Measurements from ENCODE around the gene DLGAP1.

The DLGAP1 gene

DNA sequence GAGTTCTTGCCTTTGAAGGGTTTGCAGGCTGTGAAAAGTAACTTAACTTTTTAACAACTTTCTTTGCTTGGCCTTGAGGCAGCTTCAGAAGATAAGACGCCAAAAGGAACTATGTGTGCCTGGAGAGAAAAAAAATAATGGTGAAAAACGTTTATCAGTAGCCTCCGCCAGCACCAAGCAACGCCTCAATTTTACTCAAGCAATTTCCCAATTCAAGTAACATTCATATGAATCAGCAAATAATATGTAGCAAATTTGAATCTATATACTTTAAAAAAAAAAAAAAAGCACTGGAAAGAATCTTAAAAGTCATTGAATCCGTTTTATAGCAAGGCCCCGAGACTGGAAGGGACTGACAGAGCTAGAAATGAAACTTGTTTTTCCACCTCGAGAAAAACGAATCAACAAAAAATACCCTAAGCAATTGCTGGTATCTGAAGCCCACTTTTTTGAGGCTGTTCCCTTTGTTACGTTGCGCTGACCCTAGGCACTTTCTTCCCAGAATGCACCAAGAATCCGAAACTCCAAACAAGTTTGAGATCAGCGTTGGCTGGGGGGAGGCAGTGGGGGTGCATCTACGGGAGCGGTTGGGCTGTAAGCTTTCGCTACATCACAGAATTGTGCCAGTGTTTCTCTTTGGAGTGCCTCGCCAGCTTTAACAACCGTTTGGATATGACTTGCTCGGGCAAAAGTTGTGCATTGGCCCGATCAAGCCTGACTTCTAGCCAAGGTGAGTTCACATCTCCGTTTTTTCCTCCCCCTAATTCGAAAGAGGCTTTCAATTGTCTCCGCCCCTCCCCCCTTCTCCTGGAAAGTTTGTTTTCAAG, 1007.8 kb downstream of the DLGAP1 start:
- Histone ChIP-seq H3K27me3 (peaks cover 6% of the 10 kb centered on the region), H3K36me3 (no peaks in the 10 kb centered on the region), H3K9me3 (no peaks in the 10 kb centered on the region), H3K4me1 (no peaks in the 10 kb centered on the region), H3K4me3 (ENCODE audit: low read depth, low read length) (peak overlapping the region; percentile 64)
- no peak for DNase-seq
- TF ChIP-seq, protein P1, sequence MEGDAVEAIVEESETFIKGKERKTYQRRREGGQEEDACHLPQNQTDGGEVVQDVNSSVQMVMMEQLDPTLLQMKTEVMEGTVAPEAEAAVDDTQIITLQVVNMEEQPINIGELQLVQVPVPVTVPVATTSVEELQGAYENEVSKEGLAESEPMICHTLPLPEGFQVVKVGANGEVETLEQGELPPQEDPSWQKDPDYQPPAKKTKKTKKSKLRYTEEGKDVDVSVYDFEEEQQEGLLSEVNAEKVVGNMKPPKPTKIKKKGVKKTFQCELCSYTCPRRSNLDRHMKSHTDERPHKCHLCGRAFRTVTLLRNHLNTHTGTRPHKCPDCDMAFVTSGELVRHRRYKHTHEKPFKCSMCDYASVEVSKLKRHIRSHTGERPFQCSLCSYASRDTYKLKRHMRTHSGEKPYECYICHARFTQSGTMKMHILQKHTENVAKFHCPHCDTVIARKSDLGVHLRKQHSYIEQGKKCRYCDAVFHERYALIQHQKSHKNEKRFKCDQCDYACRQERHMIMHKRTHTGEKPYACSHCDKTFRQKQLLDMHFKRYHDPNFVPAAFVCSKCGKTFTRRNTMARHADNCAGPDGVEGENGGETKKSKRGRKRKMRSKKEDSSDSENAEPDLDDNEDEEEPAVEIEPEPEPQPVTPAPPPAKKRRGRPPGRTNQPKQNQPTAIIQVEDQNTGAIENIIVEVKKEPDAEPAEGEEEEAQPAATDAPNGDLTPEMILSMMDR (IDR thresholded peaks at IDR 0.05; ENCODE audit: low read depth, low read length), result no peak
